ACC112 (cell line): ENCODE measurements around the gene NOL6.
"Not testable (repeated sequence)": the region's sequence is repeated elsewhere in the genome, so short reads cannot be mapped to it uniquely, and the experiment has no call there.

Source experiments
- H2AFZ ChIP-seq: fragments of 200-600 bp; sonication (generic); one replicate; pipeline ENCODE4 v1.6.0; 2017; ENCODE audit warnings: antibody characterized with exemption, low read length; ENCODE audit not compliant: unreplicated experiment
- H3K27ac ChIP-seq: fragments of 200-600 bp; sonication (generic); 2 replicates; pipeline ENCODE4 v1.5.1; 2014; ENCODE audit warnings: low read depth, mild to moderate bottlenecking, antibody characterized with exemption, low read length, moderate library complexity
- H3K27me3 ChIP-seq: fragments of 200-600 bp; sonication (generic); 2 replicates; pipeline ENCODE4 v1.6.1; 2014; ENCODE audit warnings: mild to moderate bottlenecking, antibody characterized with exemption, low read length, moderate library complexity, mixed read lengths; ENCODE audit not compliant: insufficient read depth
- H3K36me3 ChIP-seq: fragments of 200-600 bp; sonication (generic); 2 replicates; pipeline ENCODE4 v1.6.1; 2016; ENCODE audit warnings: mild to moderate bottlenecking, antibody characterized with exemption, low read length, moderate library complexity, mixed read lengths; ENCODE audit not compliant: insufficient read depth
- H3K4me1 ChIP-seq: fragments of 200-600 bp; sonication (generic); one replicate; pipeline ENCODE4 v1.6.1; 2016; ENCODE audit warnings: low read length, mixed read lengths; ENCODE audit not compliant: insufficient read depth, unreplicated experiment, control insufficient read depth
- H3K4me3 ChIP-seq: fragments of 200-600 bp; sonication (generic); 2 replicates; pipeline ENCODE4 v1.5.1; 2014; ENCODE audit warnings: mild to moderate bottlenecking, low read depth, low read length
- H3K79me2 ChIP-seq: fragments of 200-600 bp; sonication (generic); one replicate; pipeline ENCODE4 v1.6.0; 2016; ENCODE audit warnings: low read length; ENCODE audit not compliant: control insufficient read depth, unreplicated experiment, insufficient read depth

The NOL6 gene

GRCh38 chr9:33498387-33498786 lies 24.7 kb upstream of the NOL6 start:
- H3K4me3 ChIP-seq, result no peak overlapping the region
- H2AFZ ChIP-seq, result peak overlapping the region; percentile 83
- H3K79me2 ChIP-seq, result no peaks in the 10 kb centered on the region
- H3K4me1 ChIP-seq, result no peaks in the 10 kb centered on the region
- no peaks in the 10 kb centered on the region for H3K36me3 ChIP-seq
- no peaks in the 10 kb centered on the region for H3K27me3 ChIP-seq
- no peak overlapping the region for H3K27ac ChIP-seq

- not testable (repeated sequence) for H3K27me3 ChIP-seq, H2AFZ ChIP-seq, H3K4me3 ChIP-seq, H3K79me2 ChIP-seq, H3K36me3 ChIP-seq, H3K4me1 ChIP-seq, H3K27ac ChIP-seq
Observed at GRCh38 chr9:33493819-33494218, 20.1 kb upstream of the NOL6 start.

- H2AFZ ChIP-seq, result no peak overlapping the region
- H3K27ac ChIP-seq, result no peak overlapping the region
- H3K4me3 ChIP-seq, result no peak overlapping the region
- no peaks in the 10 kb centered on the region for H3K36me3 ChIP-seq
- H3K79me2 ChIP-seq, result no peaks in the 10 kb centered on the region
- H3K27me3 ChIP-seq, result no peaks in the 10 kb centered on the region
- no peaks in the 10 kb centered on the region for H3K4me1 ChIP-seq
Observed at GRCh38 chr9:33489066-33489465, 15.3 kb upstream of the NOL6 start.

- H3K79me2 ChIP-seq, H2AFZ ChIP-seq, H3K36me3 ChIP-seq, H3K27me3 ChIP-seq, H3K4me3 ChIP-seq, H3K27ac ChIP-seq, H3K4me1 ChIP-seq: not testable (repeated sequence)
Observed at GRCh38 chr9:33485312-33485711, 11.6 kb upstream of the NOL6 start.

- no peak overlapping the region for H3K27ac ChIP-seq
- no peaks in the 10 kb centered on the region for H3K79me2 ChIP-seq
- no peaks in the 10 kb centered on the region for H3K4me1 ChIP-seq
- H2AFZ ChIP-seq, result no peak overlapping the region
- H3K27me3 ChIP-seq, result no peaks in the 10 kb centered on the region
- H3K4me3 ChIP-seq, result no peak overlapping the region
- H3K36me3 ChIP-seq, result no peaks in the 10 kb centered on the region
Observed at GRCh38 chr9:33480976-33481375, 7.3 kb upstream of the NOL6 start.

- Histone ChIP-seq H3K4me1 (no peaks in the 10 kb centered on the region), H3K79me2 (no peaks in the 10 kb centered on the region), H3K27ac (no peak overlapping the region), H3K27me3 (no peaks in the 10 kb centered on the region), H3K4me3 (no peak overlapping the region), H2AFZ (no peak overlapping the region), H3K36me3 (no peaks in the 10 kb centered on the region)
Observed at GRCh38 chr9:33480106-33480505, 6.4 kb upstream of the NOL6 start.

GRCh38 chr9:33476503-33476902 lies 2.8 kb upstream of the NOL6 start:
- Histone ChIP-seq H3K27ac (no peak overlapping the region), H3K79me2 (peaks cover 22% of the 10 kb centered on the region), H2AFZ (no peak overlapping the region), H3K27me3 (no peaks in the 10 kb centered on the region), H3K4me1 (peaks cover 14% of the 10 kb centered on the region), H3K36me3 (peaks cover 1% of the 10 kb centered on the region; the same call in 1 of the 2 replicates), H3K4me3 (no peak overlapping the region)

- Histone ChIP-seq H3K36me3 (peaks cover 6% of the 10 kb centered on the region; the same call in 1 of the 2 replicates), H3K4me1 (peaks cover 18% of the 10 kb centered on the region), H3K27ac (no peak overlapping the region), H3K4me3 (no peak overlapping the region), H3K79me2 (peaks cover 27% of the 10 kb centered on the region), H3K27me3 (no peaks in the 10 kb centered on the region), H2AFZ (no peak overlapping the region)
Observed at GRCh38 chr9:33475357-33475756, 1.6 kb upstream of the NOL6 start.

GRCh38 chr9:33472881-33473615 lies 676 bp downstream of the NOL6 start:
- no peak overlapping the region for H3K27ac ChIP-seq

GRCh38 chr9:33472171-33472880 lies 1.4 kb downstream of the NOL6 start:
- Histone ChIP-seq H3K79me2 (peaks cover 27% of the 10 kb centered on the region), H3K4me3 (peak overlapping the region; percentile 90), H3K36me3 (peaks cover 10% of the 10 kb centered on the region), H2AFZ (no peak overlapping the region), H3K4me1 (peaks cover 18% of the 10 kb centered on the region), H3K27me3 (no peaks in the 10 kb centered on the region), H3K27ac (no peak overlapping the region)

More at GRCh38 chr9:33472881-33473615, 676 bp downstream of the NOL6 start:
- Histone ChIP-seq H3K4me3 (peak overlapping the region; percentile 90), H3K79me2 (peaks cover 27% of the 10 kb centered on the region), H3K36me3 (peaks cover 6% of the 10 kb centered on the region), H2AFZ (peak overlapping the region; percentile 42), H3K27me3 (no peaks in the 10 kb centered on the region), H3K4me1 (peaks cover 18% of the 10 kb centered on the region)

GRCh38 chr9:33471361-33471760 lies 2.4 kb downstream of the NOL6 start:
- no peaks in the 10 kb centered on the region for H3K27me3 ChIP-seq
- peaks cover 18% of the 10 kb centered on the region for H3K4me1 ChIP-seq
- H3K4me3 ChIP-seq, result peak overlapping the region; percentile 19; the same call in 1 of the 2 replicates
- H3K27ac ChIP-seq, result no peak overlapping the region
- H2AFZ ChIP-seq, result no peak overlapping the region
- H3K79me2 ChIP-seq, result peaks cover 27% of the 10 kb centered on the region
- H3K36me3 ChIP-seq, result peaks cover 12% of the 10 kb centered on the region
